Dedifferentiated amniotic fluid mesenchymal stem cell (primary cell): Measurements from ENCODE around the gene FOXS1.

ENCODE experiments used
- DNase-seq: peaks from one replicate; pipeline ENCODE4 v3.0.0-alpha.2; 2016; ENCODE audit errors: extremely low spot score

The FOXS1 gene

DNA sequence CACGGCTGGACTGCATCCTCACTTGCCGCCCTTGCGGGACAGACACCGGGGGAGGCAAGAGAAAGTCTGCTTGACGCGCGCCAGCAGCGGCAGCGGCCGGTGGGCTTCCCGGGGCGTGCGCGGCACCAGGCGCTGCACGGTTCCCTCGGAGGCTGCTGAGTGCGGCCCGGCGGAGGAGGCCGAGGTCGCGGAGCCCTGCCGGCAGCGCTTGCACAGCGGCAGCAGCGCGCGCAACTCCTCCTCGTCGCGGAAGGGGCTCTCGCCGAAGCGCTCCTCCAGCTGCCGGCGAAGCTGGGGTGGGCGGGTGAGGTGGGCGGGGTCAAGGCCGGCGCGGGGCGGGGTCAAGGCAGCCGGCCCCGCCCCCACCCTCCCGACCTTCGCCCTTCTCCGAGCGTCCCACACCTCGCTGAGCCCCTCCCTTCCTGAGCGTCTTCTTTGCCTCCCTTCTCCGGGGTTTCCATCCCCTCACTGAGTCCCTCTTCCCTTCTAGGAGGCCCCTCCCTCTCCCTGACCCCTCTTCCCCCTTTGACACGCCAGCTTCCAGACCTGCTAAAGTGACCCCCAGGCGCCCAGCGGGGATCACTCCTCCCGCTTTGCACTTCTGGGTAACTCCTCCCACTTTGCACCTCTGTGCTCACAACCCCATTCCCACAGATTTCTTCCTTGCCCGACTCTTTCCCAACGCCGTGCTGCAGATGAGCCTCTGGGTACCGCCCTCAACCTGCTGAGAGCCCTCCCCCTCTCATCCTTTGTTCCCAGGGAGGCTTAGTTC is 16.2 kb upstream of the FOXS1 start:
- no peak for DNase-seq

DNA sequence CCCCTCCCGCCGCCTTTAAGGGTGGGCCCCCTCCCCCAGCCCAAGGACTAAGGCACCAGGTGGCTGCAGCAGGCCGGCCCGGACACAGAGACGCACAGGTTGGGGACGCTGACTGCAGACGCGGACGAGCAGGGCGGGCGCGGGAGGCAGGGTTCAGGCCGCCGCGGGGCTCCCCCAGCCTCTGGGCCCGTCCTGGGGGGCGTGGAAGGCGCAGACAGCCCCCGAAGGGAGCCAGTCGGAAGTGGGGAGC is 15.7 kb upstream of the FOXS1 start:
- no peak for DNase-seq

DNA sequence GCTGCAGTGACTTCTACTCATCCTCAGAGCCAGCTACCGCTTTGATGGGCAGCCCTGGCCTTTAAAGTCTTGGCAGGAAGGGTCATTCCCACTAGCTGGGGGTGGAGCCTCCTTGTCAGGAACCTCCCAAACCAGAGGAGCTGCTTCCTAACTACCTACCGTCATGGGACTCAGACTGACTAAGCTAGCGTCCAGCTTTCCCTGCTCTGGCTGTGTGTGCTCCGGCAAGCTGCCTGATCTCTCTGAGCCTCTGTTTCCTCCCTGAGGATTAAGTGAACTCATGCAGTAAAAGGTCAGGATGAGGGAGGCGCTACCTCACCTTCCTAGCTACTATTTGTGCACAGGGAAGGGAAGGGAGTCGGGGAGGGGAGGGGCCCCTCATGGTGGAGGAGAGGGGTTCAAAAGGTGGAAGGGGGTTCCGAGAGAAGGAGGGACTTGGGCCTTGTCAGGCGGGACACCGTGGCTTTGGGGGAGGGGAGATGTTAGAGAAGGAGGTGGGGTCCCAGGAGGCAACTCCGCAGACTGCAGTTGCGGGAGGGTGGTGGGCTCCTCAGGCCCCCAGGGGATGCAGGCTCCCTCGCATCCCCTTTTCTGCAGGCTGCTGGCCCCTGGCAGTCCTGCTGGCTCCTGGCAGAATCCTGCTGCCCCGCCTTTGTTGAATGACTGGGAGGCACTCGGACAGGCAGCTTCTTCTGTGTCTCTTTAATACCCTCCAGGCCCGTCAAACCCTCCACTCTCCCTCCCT is 15.2 kb upstream of the FOXS1 start:
- DNase-seq = no peak

DNA sequence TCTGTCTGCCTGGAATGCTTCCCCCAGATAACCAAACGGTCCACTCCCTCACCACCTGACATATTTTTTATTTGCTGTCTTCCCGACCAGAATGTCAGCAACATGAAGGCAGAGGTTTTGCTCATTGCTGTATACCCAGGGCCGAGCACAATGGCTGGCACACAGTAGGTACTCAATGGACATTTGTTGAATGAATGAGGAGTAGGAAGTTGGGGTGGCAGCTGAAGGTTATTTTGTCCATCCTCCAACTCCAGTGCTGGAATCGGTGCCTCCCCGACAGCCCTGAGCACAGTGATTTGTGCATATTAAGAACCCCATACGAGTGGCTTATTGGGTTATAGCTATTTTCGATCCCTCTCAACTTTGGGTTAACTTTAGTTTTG is 14.6 kb upstream of the FOXS1 start:
- no peak for DNase-seq

DNA sequence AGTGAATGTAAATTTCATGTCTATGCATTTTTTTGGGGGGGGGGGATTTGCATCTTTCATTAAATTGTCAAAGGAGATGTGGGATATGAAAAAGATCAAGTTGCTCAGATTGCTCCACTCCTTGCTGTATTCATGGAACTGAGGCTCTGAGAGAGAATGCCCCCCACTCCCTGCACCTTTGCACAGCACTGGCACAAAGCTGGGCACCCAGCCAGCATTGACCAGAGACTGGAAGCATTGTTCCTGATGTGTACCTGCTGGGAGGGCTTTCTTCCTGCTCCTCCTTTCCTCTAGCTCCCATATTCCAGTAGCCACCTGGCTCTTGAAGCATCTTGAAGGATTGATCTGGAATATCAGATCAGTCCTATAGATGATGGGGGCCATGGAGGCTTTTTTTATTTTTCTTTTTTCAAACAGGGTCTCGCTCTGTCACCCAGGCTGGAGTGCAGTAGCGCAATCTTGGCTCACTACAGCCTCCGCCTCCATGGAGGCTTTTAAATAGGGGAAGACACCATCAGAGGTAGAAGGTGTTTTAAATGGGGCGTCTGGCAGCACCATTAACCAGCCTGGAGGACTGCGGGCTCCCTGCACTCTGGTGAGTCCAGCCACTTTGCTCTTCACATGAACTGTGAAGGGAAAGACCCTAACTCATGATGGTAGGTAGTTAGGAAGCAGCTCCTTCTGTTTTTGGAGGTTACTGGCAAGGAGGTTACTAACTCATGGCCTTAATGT is 14.0 kb upstream of the FOXS1 start:
- DNase-seq = no peak

DNA sequence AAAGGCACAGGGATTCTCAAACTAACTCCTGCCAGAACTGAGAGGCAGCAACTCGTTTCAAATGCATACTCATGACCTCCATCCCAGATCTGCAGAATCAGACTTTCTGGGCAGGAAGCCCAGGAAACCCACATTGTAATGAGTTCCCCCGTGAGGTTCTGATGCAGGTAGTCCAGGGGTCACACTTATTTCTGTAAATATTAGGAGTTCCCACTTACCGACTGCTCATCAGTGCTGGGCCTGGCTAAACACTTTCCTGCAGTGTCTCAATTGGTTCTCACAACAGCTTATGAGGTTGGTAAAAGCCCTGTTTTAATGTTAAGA is 13.3 kb upstream of the FOXS1 start:
- no peak for DNase-seq

DNA sequence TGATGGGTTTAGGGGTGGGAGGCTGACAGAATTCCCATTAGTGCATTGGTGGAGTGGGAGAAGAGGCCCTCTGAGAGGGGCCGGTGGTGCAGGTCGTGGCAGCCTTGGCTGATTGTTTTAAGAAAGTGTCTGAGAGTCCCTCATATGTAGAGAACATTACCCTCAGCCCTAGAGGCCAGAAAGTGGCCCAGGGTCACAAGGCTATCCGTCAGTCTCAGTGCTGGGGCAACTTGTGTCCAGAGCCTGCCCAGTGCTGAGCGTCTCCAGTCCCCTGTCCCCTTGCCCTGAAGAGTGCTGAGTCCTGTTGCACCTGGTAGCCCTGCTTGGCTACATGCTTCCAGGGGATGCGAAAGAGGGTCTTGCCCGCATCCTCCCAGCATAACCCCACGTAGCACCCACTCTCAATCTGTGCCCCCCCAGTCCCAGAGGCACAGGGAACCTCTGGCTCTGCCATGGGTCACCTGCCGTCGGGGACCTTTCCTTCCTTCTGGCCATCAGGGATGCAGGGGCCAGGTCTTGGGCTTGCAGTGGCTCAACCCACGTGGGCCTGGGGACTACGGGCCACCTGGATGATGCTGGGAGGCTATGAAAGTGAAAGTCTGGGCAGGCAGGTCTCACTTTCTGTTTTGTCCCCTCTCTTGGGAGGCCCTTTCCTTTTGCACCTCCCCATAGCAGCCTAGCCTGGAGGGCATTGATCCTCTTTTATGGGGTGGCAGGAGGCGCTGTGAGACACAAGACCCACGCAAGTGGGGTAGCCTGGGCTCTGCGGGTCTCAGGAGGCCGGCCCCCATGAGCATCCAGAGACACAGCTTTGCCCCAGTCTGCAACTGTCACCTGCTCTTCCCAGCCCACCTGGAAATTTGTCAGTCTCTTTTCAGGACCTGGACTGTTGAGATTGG is 12.7 kb upstream of the FOXS1 start:
- DNase-seq = no peak

DNA sequence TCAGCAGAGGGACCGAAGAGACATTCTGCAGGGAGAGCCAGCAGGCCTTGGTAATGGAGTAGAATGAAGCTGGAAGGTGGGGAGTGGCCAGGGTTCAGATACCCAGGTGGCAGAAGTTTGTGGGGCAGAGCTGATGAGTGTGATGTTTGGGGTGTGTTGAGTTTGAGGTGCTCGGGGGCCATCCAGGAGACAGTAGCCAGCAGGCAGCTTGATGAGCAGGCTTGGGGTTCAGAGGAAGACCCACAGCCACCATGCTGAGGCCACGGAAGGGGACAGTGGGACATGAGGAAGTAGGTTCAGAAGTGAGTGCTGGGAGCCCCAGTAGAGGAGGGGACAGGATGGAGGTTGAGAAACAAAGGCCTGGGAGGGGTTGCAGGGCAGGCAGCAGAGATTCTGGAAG is 11.1 kb upstream of the FOXS1 start:
- no peak for DNase-seq

DNA sequence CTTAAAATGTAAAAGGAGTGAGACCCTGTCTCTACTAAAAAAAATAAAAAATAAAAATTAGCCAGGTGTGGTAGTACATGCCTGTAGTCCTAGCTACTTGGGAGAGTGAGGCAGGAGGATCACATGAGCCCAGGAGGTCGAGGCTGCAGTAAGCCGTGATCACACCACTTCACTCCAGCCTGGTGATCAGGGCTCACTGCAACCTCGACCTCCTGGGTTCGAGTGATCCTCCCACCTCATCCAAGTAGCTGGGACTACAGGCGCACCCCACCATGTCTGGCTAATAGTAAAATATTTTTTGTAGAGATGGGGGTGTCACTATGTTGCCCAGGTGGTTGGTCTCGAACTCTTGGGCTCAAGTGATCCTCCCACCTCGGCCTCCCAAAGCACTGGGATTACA is 8.1 kb upstream of the FOXS1 start:
- no peak for DNase-seq

DNA sequence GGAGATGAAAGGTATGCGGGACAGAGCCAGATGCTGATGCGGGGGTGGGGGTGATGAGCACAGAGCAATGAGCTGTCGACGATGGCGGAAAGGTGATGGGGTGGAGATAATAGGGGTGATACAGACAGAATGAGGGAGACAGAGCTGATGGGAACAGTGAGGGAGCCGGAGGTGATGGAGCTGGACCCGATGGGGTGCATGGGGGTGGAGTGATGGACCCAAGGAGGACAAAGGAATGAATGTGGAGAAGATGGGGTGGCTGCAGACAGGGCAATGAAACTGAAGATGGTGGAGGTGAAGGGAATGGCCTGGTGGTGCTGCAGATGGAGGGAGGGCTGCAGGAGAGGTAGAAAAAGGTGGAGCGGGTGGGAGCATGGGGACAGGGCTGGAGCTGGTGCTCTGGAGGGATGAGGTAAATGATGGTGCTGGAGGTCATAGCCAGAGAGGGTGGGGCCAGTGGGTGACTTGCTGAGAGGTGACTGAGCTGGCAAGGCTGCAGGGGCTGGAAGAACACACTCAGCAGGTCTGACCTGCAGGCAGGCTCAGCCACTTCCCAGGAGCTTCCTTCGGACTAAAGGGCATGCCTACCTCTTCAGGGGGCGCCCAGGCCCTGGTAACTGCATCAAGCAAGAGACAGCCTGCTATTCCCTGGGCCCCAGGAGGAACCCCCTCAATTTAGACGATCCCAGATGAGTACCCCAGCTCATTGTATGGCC is 6.0 kb upstream of the FOXS1 start:
- no peak for DNase-seq

DNA sequence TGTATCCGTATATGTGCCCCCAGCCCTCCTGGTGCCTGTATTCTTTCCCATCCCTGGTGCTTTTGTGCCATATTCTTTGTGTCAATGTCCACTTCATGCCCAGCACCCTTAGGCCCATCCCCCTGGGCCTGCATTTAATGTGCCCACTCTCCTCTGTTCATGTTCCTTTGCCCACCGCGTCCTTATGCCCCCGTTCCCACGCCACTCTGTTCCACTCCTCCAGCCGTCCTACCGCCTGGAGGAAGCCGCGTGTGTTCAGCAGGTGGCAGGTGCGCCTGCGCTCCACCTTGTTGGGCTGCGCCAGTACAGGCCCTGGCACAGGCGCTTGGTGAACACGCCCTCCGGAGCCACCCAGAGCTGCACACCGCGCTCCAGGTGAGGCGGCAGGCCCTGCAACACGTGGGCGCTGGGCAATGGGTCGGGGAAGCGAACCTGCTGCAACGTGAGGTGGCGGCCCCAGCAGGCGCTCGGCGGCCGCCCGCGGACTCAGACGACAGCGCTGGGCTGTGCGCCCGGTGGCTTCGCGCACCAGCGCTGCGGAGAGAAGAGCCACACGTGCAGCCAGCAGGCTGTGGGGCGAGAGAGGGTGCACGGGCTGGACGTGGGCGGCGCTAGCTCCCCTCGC is 4.0 kb upstream of the FOXS1 start:
- no peak for DNase-seq

DNA sequence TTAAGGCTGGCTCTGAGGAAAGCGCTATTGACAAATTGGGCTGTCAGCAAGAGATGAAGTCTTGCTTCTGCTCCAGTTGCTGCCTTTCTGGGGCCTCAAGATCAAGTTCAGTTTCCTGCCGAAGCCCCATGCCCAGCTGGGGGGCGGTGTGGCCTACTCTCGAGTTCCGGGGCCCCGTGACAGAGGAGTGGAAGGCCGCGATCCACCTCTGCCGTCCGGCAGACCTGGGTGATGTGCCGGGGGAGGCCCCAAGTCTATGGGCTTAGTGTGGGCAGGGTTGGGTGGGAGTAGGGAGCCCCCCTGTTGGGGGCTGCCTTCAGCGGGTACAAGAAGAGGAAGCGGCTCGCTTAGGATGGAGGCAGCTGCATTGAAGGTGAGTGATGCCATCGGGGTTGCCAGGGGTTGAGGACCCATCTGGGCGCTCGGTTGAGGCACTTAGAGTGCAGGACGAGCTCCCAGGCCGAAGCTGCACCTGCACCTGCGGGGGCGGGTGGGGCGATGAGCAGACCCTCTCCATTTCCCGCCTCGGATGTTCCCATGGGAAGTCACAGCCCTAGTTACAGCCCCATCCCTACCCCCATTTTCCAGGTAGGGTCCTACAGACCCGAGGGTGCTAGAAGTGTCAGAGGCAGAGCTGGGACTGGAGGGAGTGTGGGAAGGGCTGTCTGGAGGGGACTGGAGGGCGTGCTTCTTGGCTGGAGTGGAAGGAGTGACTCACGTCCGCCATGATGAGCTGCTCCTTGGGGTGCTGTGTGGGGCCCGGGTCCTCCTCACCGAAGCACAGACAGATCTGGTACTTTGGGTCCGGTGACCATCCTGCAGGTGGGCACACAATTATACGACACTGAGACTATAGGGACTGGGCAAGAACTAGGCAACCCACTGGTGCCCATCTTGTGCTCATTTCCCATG is 2.9 kb upstream of the FOXS1 start:
- DNase-seq = no peak

DNA sequence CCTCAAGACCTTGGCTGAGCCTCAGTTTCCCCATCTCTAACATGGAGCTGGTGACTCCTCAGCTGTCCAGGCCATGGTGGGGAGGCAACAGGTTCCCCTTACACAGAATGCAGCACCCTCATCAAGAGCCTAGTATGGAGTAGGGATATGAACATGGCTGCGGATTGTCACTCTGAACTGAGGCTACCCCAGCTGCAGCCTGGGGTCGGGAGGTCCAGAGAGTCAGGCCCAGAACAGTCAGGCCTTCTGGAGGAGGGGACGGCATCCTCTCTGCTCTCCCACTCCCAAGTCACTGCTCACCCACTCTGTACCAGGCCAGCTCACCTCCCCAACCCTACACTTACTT is 1.4 kb upstream of the FOXS1 start:
- DNase-seq = no peak

DNA sequence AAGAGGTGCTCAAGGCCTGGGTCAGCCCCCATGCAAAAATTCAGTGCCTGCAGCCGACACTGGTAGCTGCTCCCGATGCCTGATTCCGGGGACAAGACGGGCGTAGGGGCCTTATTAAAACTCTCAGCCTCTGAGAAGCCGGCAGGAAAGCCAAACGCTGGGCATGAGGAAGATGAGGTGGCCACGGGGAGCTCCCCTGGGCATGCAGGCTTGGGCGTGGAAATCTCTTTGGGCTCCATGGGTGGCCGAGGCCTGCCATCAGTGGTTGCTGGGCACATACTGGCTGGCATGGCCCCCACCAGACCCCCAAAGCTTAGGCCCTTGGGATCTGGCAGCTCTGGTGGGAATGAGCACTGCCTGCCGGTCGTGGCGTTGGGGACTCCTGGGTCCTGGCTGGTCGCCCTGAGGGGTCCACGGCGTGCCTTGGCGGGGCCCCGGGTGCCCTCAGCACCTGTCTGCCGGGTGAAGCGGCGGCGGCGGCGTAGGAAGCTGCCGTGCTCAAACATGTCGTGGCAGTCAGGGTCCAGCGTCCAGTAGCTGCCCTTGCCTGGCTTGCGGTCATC is 586 bp downstream of the FOXS1 start:
- no peak for DNase-seq

DNA sequence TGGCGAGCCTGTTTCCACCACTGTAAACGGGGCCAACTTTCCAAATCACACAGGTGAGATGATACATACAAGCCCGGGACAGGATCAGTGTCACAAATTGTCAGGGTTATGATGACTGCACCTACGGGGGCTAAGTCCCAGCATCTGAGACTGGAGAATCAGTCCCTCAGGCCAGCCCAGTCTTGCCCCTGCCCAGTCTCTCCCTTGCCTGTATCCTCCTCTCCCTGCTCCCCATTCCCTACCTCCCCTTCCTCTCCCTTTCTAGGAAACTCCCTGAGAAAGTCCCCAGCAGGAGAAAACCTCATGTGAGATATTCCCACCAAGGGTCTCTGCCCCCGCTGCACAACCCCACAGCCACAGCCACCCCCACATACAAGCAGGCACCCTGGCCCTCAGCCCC is 1.5 kb downstream of the FOXS1 start:
- no peak for DNase-seq

DNA sequence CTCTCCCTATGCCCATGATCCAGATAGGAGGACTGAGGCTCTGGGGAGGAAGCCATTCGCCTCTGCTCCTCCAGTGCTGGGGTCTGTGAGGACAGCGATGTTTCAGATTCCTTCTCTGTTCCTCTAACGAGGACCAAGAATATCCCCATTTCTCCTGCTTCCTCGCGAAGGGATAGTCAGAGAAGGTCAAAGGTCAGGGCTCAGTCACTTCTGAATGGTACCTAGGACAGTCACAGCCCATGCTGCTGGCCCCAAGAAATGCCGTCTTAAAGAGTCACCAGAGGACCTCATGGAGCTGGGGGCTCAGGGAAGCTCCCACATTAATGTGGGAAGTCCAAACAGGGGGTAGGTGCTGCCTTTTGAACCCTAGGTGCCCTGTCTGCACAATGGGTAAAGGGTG is 2.1 kb downstream of the FOXS1 start:
- no peak for DNase-seq

DNA sequence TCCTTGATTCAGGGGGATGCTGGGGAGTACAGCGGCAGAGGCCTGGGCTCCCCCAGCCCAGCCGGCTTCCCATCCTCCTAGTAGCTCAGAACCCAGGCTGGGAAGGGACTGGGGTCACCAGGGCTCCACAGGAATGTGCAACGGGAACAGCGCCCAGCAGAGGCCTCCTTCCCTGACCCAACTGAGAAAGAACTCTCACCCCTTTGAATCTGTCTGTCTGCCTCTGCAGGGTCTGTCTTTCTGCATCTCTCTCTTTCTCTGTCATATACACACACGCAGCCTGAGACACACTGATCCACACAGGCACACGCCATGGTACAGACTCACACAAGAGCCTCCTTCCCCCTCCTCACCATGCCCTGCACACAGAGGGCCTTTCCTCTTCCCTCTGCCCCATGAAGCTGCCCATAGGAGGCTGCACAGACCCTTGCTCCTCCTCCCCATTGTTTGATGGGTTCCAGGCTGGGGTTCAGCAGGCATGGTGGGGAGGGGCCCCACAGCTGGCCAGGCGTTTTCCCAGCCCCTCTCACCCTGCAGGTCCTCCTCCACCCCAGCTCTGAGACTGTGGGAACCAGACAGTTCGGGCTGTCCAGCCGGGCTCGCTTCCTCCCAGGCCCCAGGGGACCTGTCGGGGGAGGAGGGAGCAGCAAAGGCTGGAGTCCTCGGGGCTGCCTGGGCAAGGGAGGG is 2.8 kb downstream of the FOXS1 start:
- DNase-seq = no peak

DNA sequence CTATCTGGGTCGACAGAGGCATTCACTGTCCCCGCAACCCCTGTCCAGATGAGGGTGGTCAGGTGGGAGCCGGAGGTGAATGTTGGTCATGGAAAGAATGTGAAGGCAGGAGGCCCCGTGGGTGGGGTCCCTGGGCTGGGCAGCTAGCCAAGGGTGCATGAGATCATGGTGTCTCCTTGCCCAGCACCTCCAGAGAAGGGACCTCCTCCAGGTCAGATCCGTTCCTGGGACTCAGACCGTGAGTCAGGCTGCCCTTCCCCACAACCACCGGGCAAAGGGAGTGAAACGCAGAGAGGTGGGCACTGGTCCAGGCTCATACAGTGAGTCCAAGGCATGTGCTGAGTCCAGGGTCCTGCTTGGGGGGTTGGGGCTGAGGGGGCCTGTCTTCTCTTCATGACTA is 3.5 kb downstream of the FOXS1 start:
- DNase-seq = no peak
